Activated T-helper 2 cell treated with anti-CD3 and anti-CD28 coated beads, Interferon-gamma antibody, Interleukin-2, Interleukin-4, amounts not matched to agents 10 μg/mL and 5 μg/mL and 100 μg/mL, durations not matched to agents 14 hours and 24 hours and 36 hours (primary cell): ENCODE data around the gene AVL9. TPM values are rescaled to one million over a fixed set of nuclear protein-coding genes. Genes with fewer than 3 reads are reported as not detected.

Experiments used
- DNase-seq: peaks from one replicate; pipeline ENCODE4 v3.0.0; 2021; ENCODE audit warnings: low spot score
- H3K27ac Mint-ChIP-seq: one replicate; pipeline ENCODE4 v1.8.0; 2021; ENCODE audit warnings: mixed read lengths
- H3K27me3 Mint-ChIP-seq: one replicate; pipeline ENCODE4 v1.8.0; 2021; ENCODE audit warnings: low read depth, mixed read lengths
- H3K36me3 Mint-ChIP-seq: one replicate; pipeline ENCODE4 v1.8.0; 2021; ENCODE audit warnings: low read depth, mixed read lengths
- H3K4me1 Mint-ChIP-seq: one replicate; pipeline ENCODE4 v1.8.0; 2021; ENCODE audit warnings: low read depth, mixed read lengths
- H3K4me3 Mint-ChIP-seq: one replicate; pipeline ENCODE4 v1.8.0; 2021; ENCODE audit warnings: low read depth, mild to moderate bottlenecking, moderate library complexity, mixed read lengths
- H3K9me3 Mint-ChIP-seq: one replicate; pipeline ENCODE4 v1.8.0; 2021; ENCODE audit warnings: mixed read lengths
- intact Hi-C: fragments of 100-400 bp; cut with micrococcal nuclease; formaldehyde crosslinking; loops from one replicate; pipeline ENCODE4 v1.15.1; 2023
- total RNA-seq: library from RNA; stranded (reverse); gene quantifications from 2 replicates; pipeline ENCODE4 v1.2.3, GENCODE V29; 2022

AVL9 gene
- total RNA-seq, 1 donor from 2014 or later, result 43.9 TPM

- no peak for DNase-seq
- H3K9me3 Mint-ChIP-seq, result peaks cover 7% of the 10 kb centered on the region
- peaks cover 44% of the 10 kb centered on the region for H3K4me1 Mint-ChIP-seq
- H3K4me3 Mint-ChIP-seq, result no peak overlapping the region
- intact Hi-C loops, result loop anchor here (2.0 kb wide), 1 partner anchor 13 kb away; no protein-coding TSS in a partner anchor
- H3K36me3 Mint-ChIP-seq, result peaks cover 47% of the 10 kb centered on the region
- no peaks in the 10 kb centered on the region for H3K27me3 Mint-ChIP-seq
- peak overlapping the region; percentile 76 for H3K27ac Mint-ChIP-seq
Measured at GRCh38 chr7:32501522-32501921, 6.2 kb downstream of the AVL9 start.

- no peak for DNase-seq
- Mint-ChIP-seq H3K9me3 (peaks cover 7% of the 10 kb centered on the region), H3K27me3 (no peaks in the 10 kb centered on the region), H3K27ac (peak overlapping the region; percentile 83), H3K36me3 (peaks cover 46% of the 10 kb centered on the region), H3K4me1 (peaks cover 40% of the 10 kb centered on the region), H3K4me3 (peak overlapping the region; percentile 4)
- intact Hi-C loops, result no loop called here
Measured at GRCh38 chr7:32502728-32503127, 7.4 kb downstream of the AVL9 start.

GRCh38 chr7:32506266-32507054 is 11.2 kb downstream of the AVL9 start:
- peak overlapping the region; percentile 79 for H3K27ac Mint-ChIP-seq
- H3K4me3 Mint-ChIP-seq, result no peak overlapping the region
- H3K27me3 Mint-ChIP-seq, result no peaks in the 10 kb centered on the region
- no peaks in the 10 kb centered on the region for H3K9me3 Mint-ChIP-seq
- peaks cover 28% of the 10 kb centered on the region for H3K4me1 Mint-ChIP-seq
- no peak for DNase-seq
- intact Hi-C loops, result no loop called here
- H3K36me3 Mint-ChIP-seq, result peaks cover 42% of the 10 kb centered on the region

- intact Hi-C loops, result no loop called here
- H3K4me1 Mint-ChIP-seq, result peaks cover 31% of the 10 kb centered on the region
- H3K9me3 Mint-ChIP-seq, result no peaks in the 10 kb centered on the region
- H3K27me3 Mint-ChIP-seq, result no peaks in the 10 kb centered on the region
- no peak for DNase-seq
- H3K36me3 Mint-ChIP-seq, result peaks cover 48% of the 10 kb centered on the region
- no peak overlapping the region for H3K27ac Mint-ChIP-seq
- no peak overlapping the region for H3K4me3 Mint-ChIP-seq
Measured at GRCh38 chr7:32507414-32507813, 12.1 kb downstream of the AVL9 start.

GRCh38 chr7:32511791-32512190 is 16.5 kb downstream of the AVL9 start:
- Mint-ChIP-seq H3K4me3 (no peak overlapping the region), H3K36me3 (peaks cover 77% of the 10 kb centered on the region), H3K4me1 (peaks cover 46% of the 10 kb centered on the region)

GRCh38 chr7:32513210-32513609 is 17.9 kb downstream of the AVL9 start:
- peaks cover 79% of the 10 kb centered on the region for H3K36me3 Mint-ChIP-seq
- peaks cover 40% of the 10 kb centered on the region for H3K4me1 Mint-ChIP-seq
- no peak overlapping the region for H3K4me3 Mint-ChIP-seq
- intact Hi-C loops, result no loop called here
- H3K27ac Mint-ChIP-seq, result peak overlapping the region; percentile 37
- DNase-seq, result no peak
- peaks cover 18% of the 10 kb centered on the region for H3K9me3 Mint-ChIP-seq
- H3K27me3 Mint-ChIP-seq, result no peaks in the 10 kb centered on the region

More at GRCh38 chr7:32511791-32512190, 16.5 kb downstream of the AVL9 start:
- intact Hi-C loops, result no loop called here
- no peak for DNase-seq
- Mint-ChIP-seq H3K27me3 (no peaks in the 10 kb centered on the region), H3K9me3 (peaks cover 10% of the 10 kb centered on the region), H3K27ac (no peak overlapping the region)

- Mint-ChIP-seq H3K36me3 (peaks cover 81% of the 10 kb centered on the region), H3K27ac (peak overlapping the region; percentile 76), H3K9me3 (peaks cover 41% of the 10 kb centered on the region), H3K27me3 (no peaks in the 10 kb centered on the region), H3K4me1 (peaks cover 40% of the 10 kb centered on the region), H3K4me3 (no peak overlapping the region)
- DNase-seq, result no peak
- intact Hi-C loops, result loop anchor here (2.0 kb wide), 1 partner anchor 15 kb away; no protein-coding TSS in a partner anchor
Measured at GRCh38 chr7:32515890-32516550, 20.7 kb downstream of the AVL9 start.

- DNase-seq, result no peak
- peaks cover 34% of the 10 kb centered on the region for H3K4me1 Mint-ChIP-seq
- no peak overlapping the region for H3K27ac Mint-ChIP-seq
- intact Hi-C loops, result no loop called here
- H3K9me3 Mint-ChIP-seq, result peaks cover 46% of the 10 kb centered on the region
- peaks cover 82% of the 10 kb centered on the region for H3K36me3 Mint-ChIP-seq
- no peak overlapping the region for H3K4me3 Mint-ChIP-seq
- no peaks in the 10 kb centered on the region for H3K27me3 Mint-ChIP-seq
Measured at GRCh38 chr7:32516551-32517100, 21.3 kb downstream of the AVL9 start.

- H3K4me1 Mint-ChIP-seq, result peaks cover 17% of the 10 kb centered on the region
- H3K9me3 Mint-ChIP-seq, result peaks cover 56% of the 10 kb centered on the region
- H3K27ac Mint-ChIP-seq, result no peak overlapping the region
- no peak for DNase-seq
- intact Hi-C loops, result no loop called here
- H3K36me3 Mint-ChIP-seq, result peaks cover 79% of the 10 kb centered on the region
- no peaks in the 10 kb centered on the region for H3K27me3 Mint-ChIP-seq
- H3K4me3 Mint-ChIP-seq, result no peak overlapping the region
Measured at GRCh38 chr7:32518534-32519140, 23.3 kb downstream of the AVL9 start.

- Mint-ChIP-seq H3K27ac (no peak overlapping the region), H3K9me3 (peaks cover 56% of the 10 kb centered on the region), H3K27me3 (no peaks in the 10 kb centered on the region), H3K4me3 (no peak overlapping the region), H3K4me1 (peaks cover 11% of the 10 kb centered on the region), H3K36me3 (peaks cover 74% of the 10 kb centered on the region)
- intact Hi-C loops, result no loop called here
- DNase-seq, result no peak
Measured at GRCh38 chr7:32519763-32520162, 24.5 kb downstream of the AVL9 start.

GRCh38 chr7:32522746-32523530 is 27.6 kb downstream of the AVL9 start:
- H3K4me3 Mint-ChIP-seq, result no peak overlapping the region
- peaks cover 48% of the 10 kb centered on the region for H3K36me3 Mint-ChIP-seq
- no peaks in the 10 kb centered on the region for H3K27me3 Mint-ChIP-seq
- peaks cover 3% of the 10 kb centered on the region for H3K4me1 Mint-ChIP-seq
- H3K9me3 Mint-ChIP-seq, result peaks cover 38% of the 10 kb centered on the region
- intact Hi-C loops, result no loop called here
- DNase-seq, result no peak
- no peak overlapping the region for H3K27ac Mint-ChIP-seq

- Mint-ChIP-seq H3K4me3 (no peak overlapping the region), H3K9me3 (peaks cover 29% of the 10 kb centered on the region), H3K4me1 (peaks cover 5% of the 10 kb centered on the region), H3K36me3 (peaks cover 46% of the 10 kb centered on the region), H3K27me3 (no peaks in the 10 kb centered on the region), H3K27ac (no peak overlapping the region)
- no peak for DNase-seq
- intact Hi-C loops, result no loop called here
Measured at GRCh38 chr7:32524631-32525030, 29.3 kb downstream of the AVL9 start.
